Pancreas (tissue), 10 donors: ENCODE data around the gene COL16A1. TPM values are rescaled to one million over a fixed set of nuclear protein-coding genes. Genes with fewer than 3 reads are reported as not detected.
A peak's percentile ranks its signal among the peaks of the same experiment; 100 is the strongest.

Experiments
- ATAC-seq, 4 donors: fragments of 200-7000 bp; cut with Tn5 transposase; one replicate each; pipeline versions ENCODE4 v1.8.0 to v1.9.1; 2020; ENCODE audit warnings: mild to moderate bottlenecking in 4 of 4, moderate library complexity in 4 of 4
- DNase-seq, 6 donors: peaks; one replicate each; pipeline ENCODE4 v3.0.0-alpha.2; 2020
- FAIRE-seq: peaks from 2 replicates; lab custom pipeline; 2012; peaks lifted over from hg19 to GRCh38; lab: Jason Lieb, UNC
- H3K27ac ChIP-seq, 4 donors: fragments of 200-600 bp; sonication (generic); 1 replicate in 3 of 4; 2 replicates in 1 of 4; pipeline versions ENCODE4 v1.5.0 to v1.8.0; 2020
- H3K27me3 ChIP-seq, 4 donors: fragments of 200-600 bp; one replicate each; pipeline ENCODE4 v1.8.0; 2021
- H3K36me3 ChIP-seq, 3 donors: fragments of 200-600 bp; sonication (generic) in 1 of 3; one replicate each; pipeline versions ENCODE4 v1.5.0 to v1.8.0; 2020 to 2021
- H3K4me1 ChIP-seq, 3 donors: fragments of 200-600 bp; one replicate each; pipeline ENCODE4 v1.8.0; 2021
- H3K4me3 ChIP-seq, 4 donors: fragments of 200-600 bp; sonication (generic) in 2 of 4; one replicate each; pipeline versions ENCODE4 v1.5.0 to v1.8.0; 2020 to 2021
- H3K9me3 ChIP-seq, 4 donors: fragments of 200-600 bp; one replicate each; pipeline ENCODE4 v1.8.0; 2021
- WGBS, 2 donors: extraction: QIAGEN DNeasy Blood & Tissue Kit; methylation state at CpG; one replicate each; pipeline ENCODE4 v1.1.7; 2013; 5-methylcytosine and 5-hydroxymethylcytosine counted together
- intact Hi-C, 3 donors: fragments of 100-400 bp; cut with DNase I; formaldehyde crosslinking; loops; one replicate each; pipeline versions ENCODE4 v1.11.1 to v1.14.2; 2022
- polyA plus RNA-seq, 2 donors: library from polyadenylated mRNA; stranded (reverse); fragments of 200-250 nt; gene quantifications; one replicate each; pipeline ENCODE4 v1.2.3, GENCODE V29; 2013
- total RNA-seq, 6 donors: library from RNA; stranded (reverse); fragmentation: NEBNext Ultra II Directional in 4 of 6; extraction: Animal tissue kit (Norgen Biotek cat#: 25700) in 4 of 6; gene quantifications; one replicate each; pipeline versions ENCODE4 v1.2.1 to v1.2.4, GENCODE V29; 2021 to 2023
- TF ChIP-seq, protein P1 (sequence below), 4 donors: fragments of 200-600 bp; sonication (generic) in 3 of 4; IDR thresholded peaks; one replicate each; pipeline versions ENCODE4 v1.5.0 to v1.8.0; 2021; ENCODE audit warnings: antibody characterized with exemption in 4 of 4
- donor health status: healthy with polysubstance abuse.
- donor health status: DM: no; HTN: no; CAD: no; lungs with moderate emphysema.
- donor health status: DM: no; HTN: no; CAD: no.
- donor health status: control.
- donor health status: control.
- donor health status: Bipolar disorder and iron deficiency.
- donor health status: DM: yes; HTN: yes; CAD: no.
- donor health status: DM: no; HTN: no; CAD: no.
- donor health status: DM: no; HTN: no; CAD: no.
- donor health status: DM: yes; HTN: yes; CAD: no.

Gene COL16A1
- total and polyA plus RNA-seq, 8 donors = 3.3 to 26.7 (median 11.2) TPM

DNA sequence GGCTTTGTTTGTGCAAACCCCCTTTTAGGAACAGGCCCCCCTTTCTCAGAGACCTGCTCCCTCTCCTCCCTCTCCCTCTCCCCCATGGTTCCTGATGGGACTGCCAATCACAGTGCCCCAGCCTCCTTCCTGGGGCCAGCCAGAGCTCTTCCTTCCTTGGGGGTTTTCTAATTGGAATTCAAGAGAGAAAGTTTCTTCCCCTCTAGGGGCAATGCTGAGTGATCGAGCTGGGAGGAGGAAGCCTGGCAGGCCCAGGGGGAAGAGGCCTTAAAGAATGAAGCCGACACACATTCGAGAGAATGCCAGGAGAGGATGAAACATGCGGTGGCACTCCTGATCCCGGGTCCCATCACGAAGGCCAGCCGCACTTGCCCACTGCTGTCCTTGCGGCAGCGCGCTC, 21.3 kb upstream of the COL16A1 start:
- H3K27me3 ChIP-seq = no peaks in the 10 kb centered on the region
- no peak overlapping the region for H3K27ac ChIP-seq
- H3K36me3 ChIP-seq = no peaks in the 10 kb centered on the region
- TF ChIP-seq, protein P1, sequence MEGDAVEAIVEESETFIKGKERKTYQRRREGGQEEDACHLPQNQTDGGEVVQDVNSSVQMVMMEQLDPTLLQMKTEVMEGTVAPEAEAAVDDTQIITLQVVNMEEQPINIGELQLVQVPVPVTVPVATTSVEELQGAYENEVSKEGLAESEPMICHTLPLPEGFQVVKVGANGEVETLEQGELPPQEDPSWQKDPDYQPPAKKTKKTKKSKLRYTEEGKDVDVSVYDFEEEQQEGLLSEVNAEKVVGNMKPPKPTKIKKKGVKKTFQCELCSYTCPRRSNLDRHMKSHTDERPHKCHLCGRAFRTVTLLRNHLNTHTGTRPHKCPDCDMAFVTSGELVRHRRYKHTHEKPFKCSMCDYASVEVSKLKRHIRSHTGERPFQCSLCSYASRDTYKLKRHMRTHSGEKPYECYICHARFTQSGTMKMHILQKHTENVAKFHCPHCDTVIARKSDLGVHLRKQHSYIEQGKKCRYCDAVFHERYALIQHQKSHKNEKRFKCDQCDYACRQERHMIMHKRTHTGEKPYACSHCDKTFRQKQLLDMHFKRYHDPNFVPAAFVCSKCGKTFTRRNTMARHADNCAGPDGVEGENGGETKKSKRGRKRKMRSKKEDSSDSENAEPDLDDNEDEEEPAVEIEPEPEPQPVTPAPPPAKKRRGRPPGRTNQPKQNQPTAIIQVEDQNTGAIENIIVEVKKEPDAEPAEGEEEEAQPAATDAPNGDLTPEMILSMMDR (IDR thresholded peaks at IDR 0.05) = no peak
- no peaks in the 10 kb centered on the region for H3K4me1 ChIP-seq
- H3K9me3 ChIP-seq = no peaks in the 10 kb centered on the region
- H3K4me3 ChIP-seq = no peak overlapping the region
- DNase-seq (no peak), ATAC-seq (no peak), FAIRE-seq (no peak)
- WGBS, 2 donors = 86% methylated on average over 10 of the region's 10 CpGs
- intact Hi-C loops = no loop called here

DNA sequence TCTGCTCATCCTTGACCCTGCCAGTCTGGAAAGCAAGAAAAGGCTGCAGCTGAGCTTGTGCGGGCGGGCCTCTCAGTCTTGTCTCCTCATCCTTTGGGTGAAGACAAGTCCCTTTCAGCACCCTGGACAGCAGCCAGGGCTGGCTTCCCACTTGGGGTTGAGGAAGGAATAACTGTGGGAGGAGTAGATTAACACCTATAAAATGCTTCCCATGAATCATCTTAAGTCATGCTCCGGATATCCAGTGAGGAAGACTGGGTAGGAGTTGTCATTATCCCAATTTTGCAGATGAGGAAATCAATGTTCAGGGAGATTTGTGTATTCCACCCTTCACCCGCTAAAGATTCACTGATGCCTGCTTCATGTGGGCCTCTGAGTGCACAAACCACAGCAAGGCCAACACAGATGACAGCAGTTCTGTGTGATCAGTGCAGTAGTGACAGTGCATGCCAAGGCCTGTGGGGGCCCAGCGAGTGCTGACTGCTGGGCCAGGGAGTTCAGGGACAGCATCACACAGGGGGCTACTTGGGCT, 20.1 kb upstream of the COL16A1 start:
- TF ChIP-seq, protein P1 (IDR thresholded peaks at IDR 0.05) = no peak
- DNase-seq = peak in 4 of 6 donors; percentile 59 to 85 (median 68)
- Histone ChIP-seq H3K36me3 (no peaks in the 10 kb centered on the region), H3K9me3 (no peaks in the 10 kb centered on the region), H3K4me3 (no peak overlapping the region), H3K27me3 (no peaks in the 10 kb centered on the region), H3K27ac (no peak overlapping the region), H3K4me1 (no peaks in the 10 kb centered on the region)
- peak in 3 of 4 donors; percentile 47 to 66 (median 56) for ATAC-seq
- intact Hi-C loops = no loop called here
- WGBS, 2 donors = 57 to 61% methylated on average over 5 of the region's 5 CpGs
- no peak for FAIRE-seq

DNA sequence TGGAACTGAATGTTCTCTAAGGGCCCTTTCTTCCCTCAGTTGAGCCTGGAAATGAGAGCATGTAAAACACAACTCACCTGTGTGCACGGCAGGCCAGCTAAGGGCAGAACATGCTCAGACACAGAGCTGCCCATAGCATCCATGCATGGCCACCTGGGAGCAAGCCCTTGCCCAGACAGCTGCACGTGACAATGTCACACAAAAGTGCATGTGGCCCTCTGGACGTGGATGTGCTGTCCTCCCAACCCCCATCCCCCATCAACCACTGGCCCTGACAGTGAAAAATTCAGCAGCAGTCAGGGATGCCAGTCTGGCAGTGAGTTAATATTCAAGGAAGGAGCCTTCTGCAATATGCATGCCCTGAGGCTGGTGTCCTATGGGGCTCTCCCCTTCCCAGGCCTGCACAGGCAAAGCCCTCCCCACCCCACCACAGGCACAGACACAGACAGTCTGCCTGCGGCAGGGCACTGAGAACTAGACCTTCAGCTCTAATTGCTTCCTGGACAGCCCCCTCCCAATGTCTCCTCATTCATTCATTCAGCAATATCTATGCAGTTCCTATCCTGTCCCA, 14.6 kb upstream of the COL16A1 start:
- no peak overlapping the region for H3K27ac ChIP-seq
- TF ChIP-seq, protein P1 (IDR thresholded peaks at IDR 0.05) = no peak
- no peaks in the 10 kb centered on the region for H3K36me3 ChIP-seq
- WGBS, 2 donors = 58 to 67% methylated on average over 4 of the region's 4 CpGs
- DNase-seq (no peak), FAIRE-seq (no peak), ATAC-seq (no peak)
- peaks cover 0 to 9% (median 3%) of the 10 kb centered on the region in 3 donors for H3K4me1 ChIP-seq
- no peaks in the 10 kb centered on the region for H3K27me3 ChIP-seq
- H3K4me3 ChIP-seq = no peak overlapping the region
- H3K9me3 ChIP-seq = no peaks in the 10 kb centered on the region
- intact Hi-C loops = no loop called here

DNA sequence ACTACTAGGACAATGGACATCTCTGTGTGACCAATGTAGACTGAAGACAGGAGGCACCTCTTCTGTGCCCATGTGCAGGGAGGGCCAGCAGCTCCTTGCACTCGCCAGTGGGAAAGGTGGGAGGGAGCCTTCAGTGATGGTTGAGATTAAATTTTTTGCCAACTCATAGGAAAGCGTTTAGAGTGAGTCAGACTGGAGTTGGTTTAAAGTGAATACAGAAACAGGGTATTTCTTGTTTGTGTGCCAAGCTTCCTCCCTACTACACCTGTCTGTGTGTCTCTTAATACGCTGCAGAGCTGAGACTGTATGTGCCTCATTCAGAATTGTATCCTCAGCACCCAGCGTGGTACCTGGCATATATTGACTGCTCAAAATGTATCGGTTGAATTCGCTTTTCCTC, 13.5 kb upstream of the COL16A1 start:
- Histone ChIP-seq H3K36me3 (no peaks in the 10 kb centered on the region), H3K9me3 (no peaks in the 10 kb centered on the region), H3K4me1 (peaks cover 0 to 9% (median 3%) of the 10 kb centered on the region in 3 donors), H3K4me3 (no peak overlapping the region), H3K27ac (no peak overlapping the region), H3K27me3 (no peaks in the 10 kb centered on the region)
- 56 to 68% methylated on average over 6 of the region's 6 CpGs for WGBS, 2 donors
- DNase-seq = no peak
- no peak for ATAC-seq
- TF ChIP-seq, protein P1 (IDR thresholded peaks at IDR 0.05) = no peak
- no peak for FAIRE-seq
- intact Hi-C loops = no loop called here

DNA sequence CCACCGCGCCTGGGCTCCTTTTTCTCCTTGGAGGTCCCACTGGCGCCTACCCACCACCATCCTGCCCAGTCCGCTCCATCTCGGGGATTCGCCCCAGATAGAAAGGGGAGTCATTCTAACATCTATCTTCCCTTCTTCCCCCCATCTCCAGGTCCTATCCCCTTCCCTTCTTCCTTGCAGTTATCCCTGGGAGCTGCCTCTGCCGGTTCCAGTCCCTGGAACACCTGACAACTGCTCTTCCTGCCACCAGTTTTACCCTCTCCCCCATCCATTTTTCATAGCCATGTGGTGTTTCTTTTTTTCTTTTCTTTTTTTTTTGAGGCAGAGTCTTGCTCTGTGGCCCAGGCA, 12.0 kb upstream of the COL16A1 start:
- TF ChIP-seq, protein P1 (IDR thresholded peaks at IDR 0.05) = no peak
- Histone ChIP-seq H3K36me3 (no peaks in the 10 kb centered on the region), H3K4me1 (peaks cover 0 to 9% (median 3%) of the 10 kb centered on the region in 3 donors), H3K27me3 (no peaks in the 10 kb centered on the region), H3K27ac (no peak overlapping the region), H3K9me3 (no peaks in the 10 kb centered on the region), H3K4me3 (peak overlapping the region in 1 of 4 donors; percentile 23)
- no peak for FAIRE-seq
- DNase-seq = no peak
- intact Hi-C loops = no loop called here
- no peak for ATAC-seq
- WGBS, 2 donors = 8% methylated on average over 5 to 7 of the region's 7 CpGs
